ENCODE measurements around the gene ZNF343. TPM values are rescaled to one million over a fixed set of nuclear protein-coding genes. Genes with fewer than 3 reads are reported as not detected.
"Not testable (repeated sequence)": the region's sequence is repeated elsewhere in the genome, so short reads cannot be mapped to it uniquely, and the experiment has no call there.

ZNF343 gene
- total RNA-seq, 1 donor from 2014 or later = 11.0 TPM

DNA sequence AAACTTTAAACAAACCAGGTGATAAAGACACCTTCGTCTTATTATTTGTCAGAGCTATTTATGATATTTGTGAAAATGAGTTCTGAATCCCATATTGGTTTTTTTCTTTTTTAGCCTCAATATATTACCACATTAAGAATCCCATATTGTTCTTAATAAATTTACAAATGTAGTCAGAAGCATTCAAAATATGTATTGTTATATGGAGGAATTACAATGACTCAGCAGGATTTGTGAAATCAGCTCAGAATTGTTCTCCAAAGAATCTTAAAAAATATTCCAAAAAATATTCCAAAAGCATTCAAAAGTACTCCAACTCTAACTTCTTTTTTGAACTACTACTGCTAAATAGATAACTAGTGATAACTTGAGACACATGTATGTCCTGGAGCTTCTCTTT, 6.5 kb upstream of the ZNF343 start:
- Histone ChIP-seq H3K27ac (no peak overlapping the region), H3K36me3 (no peaks in the 10 kb centered on the region), H3K9me3 (no peaks in the 10 kb centered on the region), H3K4me1 (no peaks in the 10 kb centered on the region), H3K27me3 (no peaks in the 10 kb centered on the region), H3K4me3 (no peak overlapping the region)
- DNase-seq (ENCODE audit: extremely low spot score in 2 of 2) = no peak
- intact Hi-C loops (cut with DNase I) = no loop called here
- TF ChIP-seq POLR2AphosphoS5 (IDR thresholded peaks at IDR 0.05; ENCODE audit: insufficient read depth in 1 of 2, low read depth in 1 of 2) = no peak
- TF ChIP-seq POLR2A (IDR thresholded peaks at IDR 0.05) = no peak
- TF ChIP-seq, protein P1, sequence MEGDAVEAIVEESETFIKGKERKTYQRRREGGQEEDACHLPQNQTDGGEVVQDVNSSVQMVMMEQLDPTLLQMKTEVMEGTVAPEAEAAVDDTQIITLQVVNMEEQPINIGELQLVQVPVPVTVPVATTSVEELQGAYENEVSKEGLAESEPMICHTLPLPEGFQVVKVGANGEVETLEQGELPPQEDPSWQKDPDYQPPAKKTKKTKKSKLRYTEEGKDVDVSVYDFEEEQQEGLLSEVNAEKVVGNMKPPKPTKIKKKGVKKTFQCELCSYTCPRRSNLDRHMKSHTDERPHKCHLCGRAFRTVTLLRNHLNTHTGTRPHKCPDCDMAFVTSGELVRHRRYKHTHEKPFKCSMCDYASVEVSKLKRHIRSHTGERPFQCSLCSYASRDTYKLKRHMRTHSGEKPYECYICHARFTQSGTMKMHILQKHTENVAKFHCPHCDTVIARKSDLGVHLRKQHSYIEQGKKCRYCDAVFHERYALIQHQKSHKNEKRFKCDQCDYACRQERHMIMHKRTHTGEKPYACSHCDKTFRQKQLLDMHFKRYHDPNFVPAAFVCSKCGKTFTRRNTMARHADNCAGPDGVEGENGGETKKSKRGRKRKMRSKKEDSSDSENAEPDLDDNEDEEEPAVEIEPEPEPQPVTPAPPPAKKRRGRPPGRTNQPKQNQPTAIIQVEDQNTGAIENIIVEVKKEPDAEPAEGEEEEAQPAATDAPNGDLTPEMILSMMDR (IDR thresholded peaks at IDR 0.05) = no peak

DNA sequence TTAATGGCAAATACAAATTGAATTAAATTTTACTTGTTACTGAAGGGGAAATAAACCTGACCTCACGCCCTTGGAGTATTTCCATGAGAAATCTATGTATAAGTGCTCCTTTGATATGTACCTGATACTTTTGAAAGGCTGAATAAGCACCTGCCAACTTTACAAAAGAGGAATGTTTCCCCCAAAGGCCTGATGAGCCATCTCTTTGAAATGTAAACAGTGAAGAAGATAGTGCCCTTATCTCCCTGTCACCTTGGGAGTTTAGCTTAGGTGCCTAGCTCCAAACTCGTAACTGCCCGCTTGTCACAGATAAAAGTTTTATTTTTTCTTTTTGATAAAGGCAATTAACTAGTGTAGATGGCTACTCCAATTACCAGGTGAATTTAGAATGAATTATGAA, 1.1 kb upstream of the ZNF343 start:
- TF ChIP-seq, protein P1 (IDR thresholded peaks at IDR 0.05) = no peak
- TF ChIP-seq POLR2AphosphoS5 (IDR thresholded peaks at IDR 0.05; ENCODE audit: insufficient read depth in 1 of 2, low read depth in 1 of 2) (no peak), POLR2A (IDR thresholded peaks at IDR 0.05) (no peak)
- no peak for DNase-seq (ENCODE audit: extremely low spot score in 2 of 2)
- intact Hi-C loops (cut with DNase I) = no loop called here
- Histone ChIP-seq H3K4me1 (peaks cover 21% of the 10 kb centered on the region), H3K9me3 (no peaks in the 10 kb centered on the region), H3K36me3 (no peaks in the 10 kb centered on the region), H3K27ac (no peak overlapping the region), H3K27me3 (no peaks in the 10 kb centered on the region), H3K4me3 (peak overlapping the region in 1 of 2 donors; percentile 70)

DNA sequence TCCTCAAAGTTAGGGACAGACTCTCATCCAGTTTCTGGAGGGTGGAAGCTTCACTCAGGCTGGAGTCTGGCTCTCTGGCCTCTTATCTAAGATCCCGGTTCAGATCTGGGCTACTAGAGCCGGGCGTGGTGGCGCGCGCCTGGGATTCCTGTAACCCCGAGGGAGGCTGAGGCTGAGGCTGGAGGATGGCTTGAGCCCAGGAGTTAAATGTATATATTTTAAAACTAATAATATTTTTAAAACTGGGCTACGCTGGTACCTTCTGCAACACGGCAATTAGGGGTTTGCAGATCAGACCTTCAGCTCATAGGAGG, 710 bp upstream of the ZNF343 start:
- Histone ChIP-seq H3K4me3 (peak overlapping the region; percentile 70 to 92), H3K4me1 (peaks cover 21% of the 10 kb centered on the region), H3K27me3 (no peaks in the 10 kb centered on the region), H3K9me3 (no peaks in the 10 kb centered on the region), H3K36me3 (no peaks in the 10 kb centered on the region), H3K27ac (peak overlapping the region; percentile 91)
- TF ChIP-seq POLR2A (IDR thresholded peaks at IDR 0.05) (no peak), POLR2AphosphoS5 (IDR thresholded peaks at IDR 0.05; ENCODE audit: insufficient read depth in 1 of 2, low read depth in 1 of 2) (no peak)
- TF ChIP-seq, protein P1 (IDR thresholded peaks at IDR 0.05) = no peak
- DNase-seq (ENCODE audit: extremely low spot score in 2 of 2) = no peak
- intact Hi-C loops (cut with DNase I) = no loop called here

DNA sequence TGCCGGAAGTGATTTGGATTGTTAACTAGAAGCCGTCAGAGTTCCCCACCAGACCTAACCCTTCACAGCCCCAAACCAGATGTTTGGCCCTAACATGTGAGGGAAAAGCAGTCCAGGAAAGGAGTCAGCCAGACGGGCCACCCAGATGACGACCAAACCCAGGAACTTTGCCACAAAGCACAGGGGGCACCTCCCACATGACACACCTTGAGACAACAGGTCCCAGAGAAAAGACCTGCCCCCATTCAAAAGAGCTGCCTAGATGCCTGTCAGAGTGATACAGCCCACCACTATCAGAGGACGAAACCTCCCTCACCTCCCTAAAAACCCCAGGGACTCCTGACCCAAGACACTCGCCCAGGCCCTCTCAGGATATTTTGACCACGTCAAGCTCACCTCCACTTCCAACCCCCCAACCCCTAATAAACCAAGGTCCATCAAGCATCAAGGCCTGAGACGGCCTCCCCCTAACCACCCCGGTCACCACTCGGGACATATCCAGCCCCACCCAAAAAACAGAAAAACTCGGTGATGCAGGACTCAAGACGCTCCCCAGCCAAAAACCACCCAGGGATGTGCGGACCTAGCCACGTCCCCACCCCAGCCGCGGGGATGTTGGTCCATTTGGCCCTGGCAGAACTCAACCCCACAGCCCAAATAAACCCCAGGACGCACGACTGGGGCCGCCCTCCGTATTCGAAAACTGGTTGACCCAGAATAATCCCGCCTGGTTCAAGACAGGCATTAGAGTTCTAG, 662 bp downstream of the ZNF343 start:
- no peak for DNase-seq (ENCODE audit: extremely low spot score in 2 of 2)
- H3K4me3 ChIP-seq = peak overlapping the region; percentile 70 to 92
- TF ChIP-seq POLR2AphosphoS5 (IDR thresholded peaks at IDR 0.05; ENCODE audit: insufficient read depth in 1 of 2, low read depth in 1 of 2) (no peak), POLR2A (IDR thresholded peaks at IDR 0.05) (no peak)
- TF ChIP-seq, protein P1 (IDR thresholded peaks at IDR 0.05) = no peak
- peak overlapping the region; percentile 91 for H3K27ac ChIP-seq
- H3K9me3 ChIP-seq = no peaks in the 10 kb centered on the region
- no peaks in the 10 kb centered on the region for H3K27me3 ChIP-seq
- no peaks in the 10 kb centered on the region for H3K36me3 ChIP-seq
- peaks cover 21% of the 10 kb centered on the region for H3K4me1 ChIP-seq
- intact Hi-C loops (cut with DNase I) = no loop called here

DNA sequence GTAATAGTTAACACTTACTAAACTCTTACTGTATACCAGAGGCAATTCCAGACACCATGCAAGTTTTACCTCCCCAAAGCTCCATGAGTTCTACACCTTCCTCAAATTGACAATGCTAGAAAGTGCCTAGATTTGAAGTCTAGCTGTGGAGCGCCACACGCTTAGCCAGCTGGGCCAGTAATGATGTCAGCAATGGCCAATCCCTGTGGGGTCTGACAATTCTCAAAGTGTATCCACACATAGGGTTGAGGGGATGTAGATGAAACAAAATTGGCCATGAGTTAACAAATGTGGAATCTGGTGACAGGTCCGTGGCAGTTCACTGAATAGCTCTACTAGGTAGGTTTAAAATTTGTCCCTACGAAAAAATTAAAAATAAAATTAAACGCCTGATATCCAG, 1.3 kb downstream of the ZNF343 start:
- Histone ChIP-seq H3K27me3 (no peaks in the 10 kb centered on the region), H3K27ac (no peak overlapping the region), H3K36me3 (no peaks in the 10 kb centered on the region), H3K9me3 (no peaks in the 10 kb centered on the region), H3K4me1 (peaks cover 21% of the 10 kb centered on the region), H3K4me3 (peak overlapping the region in 1 of 2 donors; percentile 70)
- intact Hi-C loops (cut with DNase I) = no loop called here
- TF ChIP-seq, protein P1 (IDR thresholded peaks at IDR 0.05) = no peak
- TF ChIP-seq POLR2AphosphoS5 (IDR thresholded peaks at IDR 0.05; ENCODE audit: insufficient read depth in 1 of 2, low read depth in 1 of 2) (no peak), POLR2A (IDR thresholded peaks at IDR 0.05) (no peak)
- DNase-seq (ENCODE audit: extremely low spot score in 2 of 2) = no peak

DNA sequence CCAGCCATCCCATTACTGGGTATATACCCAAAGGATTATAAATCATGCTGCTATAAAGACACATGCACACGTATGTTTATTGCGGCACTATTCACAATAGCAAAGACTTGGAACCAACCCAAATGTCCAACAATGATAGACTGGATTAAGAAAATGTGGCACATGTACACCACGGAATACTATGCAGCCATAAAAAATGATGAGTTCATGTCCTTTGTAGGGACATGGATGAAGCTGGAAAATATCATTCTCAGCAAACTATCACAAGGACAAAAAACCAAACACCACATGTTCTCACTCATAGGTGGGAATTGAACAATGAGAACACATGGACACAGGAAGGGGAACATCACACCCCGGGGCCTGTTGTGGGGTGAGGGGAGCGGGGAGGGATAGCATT, 2.3 kb downstream of the ZNF343 start:
- peaks cover 21% of the 10 kb centered on the region for H3K4me1 ChIP-seq
- H3K9me3 ChIP-seq; DNase-seq (ENCODE audit: extremely low spot score in 2 of 2); H3K27ac ChIP-seq; H3K4me3 ChIP-seq; H3K27me3 ChIP-seq; intact Hi-C loops (cut with DNase I); H3K36me3 ChIP-seq: not testable (repeated sequence)

DNA sequence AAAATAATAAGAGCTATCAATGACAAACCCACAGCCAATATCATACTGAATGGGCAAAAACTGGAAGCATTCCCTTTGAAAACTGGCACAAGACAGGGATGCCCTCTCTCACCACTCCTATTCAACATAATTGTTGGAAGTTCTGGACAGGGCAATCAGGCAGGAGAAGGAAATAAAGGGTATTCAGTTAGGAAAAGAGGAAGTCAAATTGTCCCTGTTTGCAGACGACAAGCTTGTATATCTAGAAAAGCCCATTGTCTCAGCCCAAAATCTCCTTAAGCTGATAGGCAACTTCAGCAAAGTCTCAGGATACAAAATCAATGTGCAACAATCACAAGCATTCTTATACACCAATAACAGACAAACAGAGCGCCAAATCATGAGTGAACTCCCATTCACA, 3.9 kb downstream of the ZNF343 start:
- H3K27me3 ChIP-seq; intact Hi-C loops (cut with DNase I); H3K36me3 ChIP-seq; H3K9me3 ChIP-seq; DNase-seq (ENCODE audit: extremely low spot score in 2 of 2); H3K4me3 ChIP-seq; H3K27ac ChIP-seq: not testable (repeated sequence)
- H3K4me1 ChIP-seq = peaks cover 21% of the 10 kb centered on the region

Data from vagina (tissue), 2 donors.